Measurements from ENCODE around the gene SLC35F1.

GRCh38 chr6:118152524-118152923 is 245.5 kb downstream of the SLC35F1 start:
- TF ChIP-seq POLR2A (IDR thresholded peaks at IDR 0.05): no peak
- no peak for TF ChIP-seq CTCF (IDR thresholded peaks at IDR 0.05)

Data from lower leg skin (tissue), 3 donors.